Measurements from ENCODE around the gene PDLIM4.

Gene PDLIM4

DNA sequence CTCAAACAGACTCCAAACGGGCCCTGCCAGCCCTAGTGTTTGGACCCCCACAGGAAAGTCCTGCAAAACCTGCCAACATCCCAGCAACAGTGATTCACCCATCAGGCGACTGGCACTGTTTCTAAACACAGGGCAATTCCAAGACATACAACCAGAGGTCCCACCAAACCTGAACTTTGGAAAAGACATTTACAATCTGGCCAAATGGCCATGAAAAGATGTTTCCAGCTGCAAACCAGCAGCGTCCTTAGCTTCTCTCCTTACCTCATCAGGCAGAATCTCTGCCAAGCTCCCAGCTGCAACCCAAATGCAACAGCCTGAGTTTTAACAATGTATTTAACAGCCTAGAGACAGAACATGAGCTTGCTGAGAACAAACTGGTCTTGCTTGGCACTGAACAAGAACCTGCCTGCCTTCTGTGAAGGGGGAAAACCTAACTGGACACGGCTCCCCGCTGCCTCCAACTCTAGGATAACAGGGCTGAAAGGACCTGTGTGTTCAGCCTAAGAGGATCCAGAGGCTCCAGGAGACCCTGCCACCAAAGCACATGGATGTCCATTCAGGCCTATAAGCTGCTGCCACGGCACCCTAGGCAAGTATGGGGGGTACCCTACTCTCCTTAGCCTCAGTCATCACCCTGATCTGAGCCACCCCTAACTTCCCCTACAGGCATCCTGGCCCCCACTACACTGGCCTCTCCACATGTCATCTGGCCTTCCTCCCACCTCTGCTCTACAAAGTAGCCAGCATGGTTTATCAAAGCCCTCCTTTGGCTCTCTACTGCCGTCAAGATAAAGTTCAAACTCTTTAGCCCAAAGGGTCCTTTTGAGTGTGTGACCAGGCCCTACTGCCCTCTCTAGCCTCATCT, 35.5 kb upstream of the PDLIM4 start:
- TF ChIP-seq GATA2 (IDR thresholded peaks at IDR 0.05; ENCODE audit: low read depth, low read length) (no peak), GATA3 (IDR thresholded peaks at IDR 0.05; ENCODE audit: low read depth, low read length) (no peak)

DNA sequence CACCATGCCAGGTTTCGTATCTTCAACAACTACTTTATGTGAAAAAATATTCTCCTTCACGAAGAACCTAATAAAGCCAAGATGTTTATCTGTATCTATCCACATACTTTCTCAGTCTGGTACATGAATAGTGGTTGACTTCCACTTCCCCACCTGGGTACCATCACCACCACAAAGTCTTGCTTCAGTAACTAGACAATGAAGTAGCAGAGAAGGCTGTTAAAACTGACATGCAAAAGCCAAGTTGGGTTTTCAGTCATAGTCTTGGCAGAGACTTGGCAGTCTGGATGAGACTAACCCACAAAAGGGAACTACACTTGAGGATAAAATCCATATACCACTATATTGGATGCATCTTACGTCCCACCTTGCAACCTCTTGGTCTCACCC, 34.9 kb upstream of the PDLIM4 start:
- no peak for TF ChIP-seq GATA3 (IDR thresholded peaks at IDR 0.05; ENCODE audit: low read depth, low read length)
- TF ChIP-seq GATA2 (IDR thresholded peaks at IDR 0.05; ENCODE audit: low read depth, low read length): no peak

DNA sequence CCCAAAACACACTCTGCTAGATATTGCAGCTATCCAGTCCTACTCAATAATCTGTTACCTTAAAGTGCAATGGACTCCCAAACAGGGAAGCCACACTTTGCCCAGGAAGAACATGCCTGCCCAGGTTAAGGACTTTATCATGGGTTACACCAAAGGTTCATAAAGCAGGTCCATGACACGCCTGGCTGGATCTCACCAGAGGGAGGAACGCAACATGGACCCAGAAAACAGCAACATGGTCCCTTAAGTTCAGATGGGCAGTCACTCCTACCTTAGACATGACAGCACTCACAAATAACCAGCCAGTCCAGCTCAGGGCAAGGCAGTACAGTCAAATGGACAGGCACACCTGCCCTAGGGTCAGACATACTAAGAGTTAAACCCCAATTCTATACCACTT, 33.6 kb upstream of the PDLIM4 start:
- no peak for TF ChIP-seq GATA2 (IDR thresholded peaks at IDR 0.05; ENCODE audit: low read depth, low read length)
- TF ChIP-seq GATA3 (IDR thresholded peaks at IDR 0.05; ENCODE audit: low read depth, low read length): no peak

DNA sequence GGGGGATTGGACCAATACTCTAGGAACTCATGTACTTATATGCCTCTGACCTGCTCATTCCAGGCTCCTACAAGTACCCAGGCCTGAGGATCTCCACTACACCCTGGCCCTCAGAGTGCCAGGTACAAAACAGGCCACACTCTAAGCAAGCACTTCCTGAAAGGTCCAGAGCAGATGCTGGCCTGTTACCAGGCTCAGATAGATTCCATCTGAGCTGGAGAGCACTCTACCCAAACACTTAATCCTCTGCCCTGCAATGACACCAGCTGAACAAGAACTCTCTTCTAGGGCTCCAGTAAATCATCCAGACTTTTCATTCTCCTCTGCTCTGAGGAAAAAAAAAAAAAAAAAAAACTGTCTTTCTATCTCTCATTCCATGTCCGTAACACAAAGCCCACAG, 32.8 kb upstream of the PDLIM4 start:
- no peak for TF ChIP-seq GATA3 (IDR thresholded peaks at IDR 0.05; ENCODE audit: low read depth, low read length)
- TF ChIP-seq GATA2 (IDR thresholded peaks at IDR 0.05; ENCODE audit: low read depth, low read length): no peak

DNA sequence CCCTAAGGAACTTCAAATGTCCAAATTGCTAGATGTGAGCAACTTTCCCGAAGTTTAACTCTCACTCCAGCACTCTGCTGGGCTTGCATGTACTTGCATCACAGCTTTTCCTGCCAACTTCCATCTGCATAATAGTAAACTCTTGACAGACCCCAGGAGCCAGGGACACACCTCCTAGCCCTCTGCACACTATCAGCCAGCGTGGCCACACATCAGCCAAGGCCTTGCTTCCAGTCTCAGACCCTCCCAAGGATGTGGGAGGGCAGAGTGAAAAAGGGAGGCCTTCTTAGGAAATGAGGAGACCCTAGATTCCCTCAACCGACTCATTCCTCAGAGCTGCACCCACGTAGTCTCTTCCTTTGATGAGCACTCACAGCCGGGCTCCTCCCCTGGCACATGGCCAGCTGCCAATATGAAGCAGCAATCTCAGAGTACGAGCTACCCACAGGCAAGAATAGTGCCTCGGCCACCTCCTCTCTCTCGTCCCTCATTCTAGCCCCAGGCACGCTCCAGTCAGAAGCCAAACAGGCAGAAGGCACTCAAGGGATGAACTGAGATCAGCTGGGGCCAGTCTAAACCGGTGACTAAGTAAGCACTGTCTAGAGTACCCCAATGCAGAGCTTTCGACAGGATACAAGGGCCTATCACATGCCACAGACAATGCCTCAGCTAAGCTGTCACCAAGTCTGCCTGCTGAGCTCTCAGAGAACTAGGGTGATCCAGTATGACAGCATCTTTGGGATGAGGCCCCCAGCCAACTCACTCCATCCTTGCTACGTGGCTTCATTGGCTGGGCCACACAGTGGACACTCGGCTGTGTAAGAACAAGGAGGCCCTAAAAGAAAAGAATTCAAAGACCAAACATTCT, 32.1 kb upstream of the PDLIM4 start:
- no peak for TF ChIP-seq GATA3 (IDR thresholded peaks at IDR 0.05; ENCODE audit: low read depth, low read length)
- TF ChIP-seq GATA2 (IDR thresholded peaks at IDR 0.05; ENCODE audit: low read depth, low read length): no peak

DNA sequence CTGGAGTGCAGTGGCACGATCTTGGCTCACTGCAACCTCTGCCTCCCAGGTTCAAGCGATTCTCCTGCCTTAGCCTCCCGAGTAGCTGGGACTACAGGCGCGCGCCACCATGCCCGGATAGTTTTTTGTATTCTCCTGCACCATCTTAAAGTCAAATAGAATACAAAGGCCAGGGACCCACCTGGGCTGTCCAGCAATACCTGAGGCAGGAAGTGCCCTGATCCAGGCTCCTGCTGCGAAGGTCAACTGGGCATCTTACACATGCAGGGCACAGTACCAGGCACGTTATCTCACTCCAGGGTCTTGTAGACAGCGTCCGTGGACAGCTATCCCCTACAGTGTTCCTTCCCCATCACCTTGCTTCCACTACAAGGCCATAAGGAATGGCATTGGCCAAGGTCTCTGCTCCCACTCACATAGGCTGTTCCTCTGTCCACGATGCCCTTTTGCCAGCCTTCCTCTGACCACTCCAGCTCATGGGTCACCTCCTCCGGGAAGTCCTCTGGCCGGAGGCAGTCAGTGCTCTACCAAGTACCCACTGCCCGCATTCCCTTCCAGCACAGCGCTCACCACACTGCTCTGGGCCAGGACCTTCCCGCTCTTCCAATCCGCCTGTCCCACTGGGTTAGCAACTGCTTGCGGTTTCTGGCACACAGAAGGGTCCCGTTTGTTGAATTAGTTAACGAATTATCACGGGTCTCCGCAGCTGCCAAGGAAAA, 30.8 kb upstream of the PDLIM4 start:
- TF ChIP-seq GATA2 (IDR thresholded peaks at IDR 0.05; ENCODE audit: low read depth, low read length) (no peak), GATA3 (IDR thresholded peaks at IDR 0.05; ENCODE audit: low read depth, low read length) (no peak)

DNA sequence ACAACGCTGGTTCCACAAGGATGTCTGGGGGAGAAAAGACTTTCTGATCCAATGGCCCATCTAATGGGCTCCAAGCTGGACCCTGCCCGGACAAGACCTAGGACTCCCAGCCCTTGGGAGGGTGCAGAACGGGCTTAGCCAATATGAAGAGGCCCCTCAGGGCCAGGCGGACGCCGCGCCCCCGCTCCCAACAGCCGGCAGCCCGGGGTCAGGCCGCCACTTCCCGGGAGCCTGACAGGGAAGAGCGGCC, 30.3 kb upstream of the PDLIM4 start:
- TF ChIP-seq GATA3 (IDR thresholded peaks at IDR 0.05; ENCODE audit: low read depth, low read length): no peak
- no peak for TF ChIP-seq GATA2 (IDR thresholded peaks at IDR 0.05; ENCODE audit: low read depth, low read length)

DNA sequence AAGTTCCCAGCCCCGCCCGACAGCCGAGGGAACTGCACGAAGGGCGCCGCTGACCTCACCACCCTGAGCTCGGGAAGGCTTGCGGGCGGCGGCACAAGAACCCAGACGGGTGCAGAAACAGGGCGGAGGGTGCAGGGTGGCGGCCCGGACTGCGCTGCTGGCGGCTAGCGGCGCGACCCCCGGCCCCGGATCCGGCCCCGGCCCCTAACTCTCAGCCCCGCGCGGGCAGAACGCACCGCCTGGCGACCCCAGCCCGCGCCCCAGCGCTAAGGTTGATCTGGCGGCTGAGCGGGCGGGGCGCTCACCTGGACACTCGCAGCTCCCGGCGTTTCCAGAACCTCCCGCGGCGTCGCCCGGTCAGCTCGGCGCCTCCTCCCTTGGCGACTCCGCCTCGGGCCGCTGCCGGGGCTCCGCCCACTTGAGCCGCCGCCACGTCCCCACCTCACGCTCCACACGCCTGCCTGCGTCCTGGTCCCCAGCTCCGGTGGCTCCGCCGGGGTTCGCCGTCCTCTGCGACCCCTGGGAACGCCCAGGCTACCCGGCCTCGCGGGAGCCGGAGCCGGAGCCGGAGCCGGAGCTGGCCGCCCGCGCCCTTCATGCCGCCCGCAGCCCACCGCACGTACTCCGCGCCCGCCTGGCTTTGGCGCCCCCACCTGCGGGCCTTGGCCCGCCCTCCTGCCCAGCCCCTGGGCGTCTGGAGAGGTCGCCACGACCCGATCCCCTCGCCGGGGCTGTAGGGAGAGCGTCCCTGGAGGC, 29.8 kb upstream of the PDLIM4 start, which contains the start of gene P4HA2:
Gene P4HA2, minus strand, starts transcription at position 369 of the 756 bp plus-strand sequence. CDS start 9,227 bp downstream, outside the sequence.
- TF ChIP-seq GATA2 (IDR thresholded peaks at IDR 0.05; ENCODE audit: low read depth, low read length) (no peak), GATA3 (IDR thresholded peaks at IDR 0.05; ENCODE audit: low read depth, low read length) (no peak)

DNA sequence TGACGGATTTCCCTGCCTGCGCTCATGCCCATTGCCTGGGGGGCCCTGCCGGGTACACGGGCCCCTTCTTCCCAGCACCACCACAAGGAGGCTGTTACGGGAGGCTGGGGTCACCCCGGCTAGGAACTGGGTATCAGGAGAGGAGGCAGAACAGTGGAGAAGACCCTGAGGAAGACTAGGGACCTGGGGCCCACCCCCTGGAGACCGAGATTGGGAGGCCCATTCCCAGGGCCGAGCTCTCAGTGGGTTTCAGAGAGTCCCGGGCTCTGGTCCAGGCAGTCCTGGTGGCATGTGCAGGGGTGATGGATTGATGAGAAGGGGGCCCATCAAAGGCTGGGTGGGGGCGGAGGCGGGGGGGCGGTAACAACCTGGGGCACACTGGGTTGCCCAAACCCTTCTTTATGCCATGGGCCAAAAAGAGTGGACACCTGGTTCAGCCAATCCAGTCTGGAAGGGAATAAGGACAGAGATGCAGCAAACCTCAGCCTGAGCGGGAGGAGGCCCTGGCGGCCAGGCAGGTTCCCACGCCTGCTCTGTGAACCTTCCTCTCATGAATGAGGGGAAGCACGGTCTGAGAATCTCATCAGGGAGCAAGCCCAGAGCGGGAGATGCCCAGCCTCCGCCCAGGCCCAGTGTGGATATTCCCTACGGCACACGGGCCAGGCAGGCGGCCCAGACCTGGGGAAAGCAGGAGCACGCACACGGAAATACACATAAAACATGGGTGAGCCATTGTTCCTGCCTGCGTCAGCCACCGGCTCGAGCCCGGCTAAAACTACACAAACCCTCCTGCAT, 29.1 kb upstream of the PDLIM4 start:
- no peak for TF ChIP-seq GATA3 (IDR thresholded peaks at IDR 0.05; ENCODE audit: low read depth, low read length)
- TF ChIP-seq GATA2 (IDR thresholded peaks at IDR 0.05; ENCODE audit: low read depth, low read length): no peak

DNA sequence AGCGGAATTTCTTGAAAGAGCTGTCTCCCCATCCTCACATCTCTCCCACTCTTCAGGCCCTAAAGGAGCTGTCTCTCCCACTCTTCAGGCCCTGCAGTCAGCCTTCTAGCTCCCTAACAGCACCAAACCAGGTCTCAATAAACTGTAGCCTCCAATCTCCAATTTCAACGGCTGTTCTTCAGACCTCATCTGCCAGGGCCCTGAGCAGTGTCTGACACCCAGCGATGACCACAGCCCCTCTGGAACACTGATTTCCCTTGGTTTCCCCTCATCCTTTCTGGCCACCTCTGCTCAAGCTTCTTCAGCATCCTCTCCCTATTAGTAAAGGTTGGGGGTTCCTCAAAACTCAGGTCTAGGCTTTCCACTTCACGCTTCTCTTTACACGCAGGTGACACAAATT, 28.3 kb upstream of the PDLIM4 start:
- TF ChIP-seq GATA2 (IDR thresholded peaks at IDR 0.05; ENCODE audit: low read depth, low read length): no peak

DNA sequence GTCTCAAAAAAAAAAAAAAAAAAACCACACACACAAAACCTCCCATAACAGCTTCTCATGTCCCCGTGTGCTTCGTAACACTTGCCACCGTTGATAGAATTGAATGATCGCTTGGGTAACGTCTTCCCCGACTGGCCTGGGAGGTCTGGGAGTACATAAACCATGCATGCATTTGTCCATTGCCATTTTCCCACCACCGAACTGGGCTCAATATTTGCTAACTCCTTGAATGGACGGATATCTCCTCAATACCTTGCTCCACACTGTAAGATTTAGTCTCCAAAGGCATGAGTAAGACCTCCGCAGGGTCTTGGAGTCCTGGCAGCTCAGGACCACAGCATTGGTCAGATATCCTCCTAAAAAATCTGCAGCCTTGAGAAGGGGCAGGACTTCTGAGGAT, 26.6 kb upstream of the PDLIM4 start:
- TF ChIP-seq GATA2 (IDR thresholded peaks at IDR 0.05; ENCODE audit: low read depth, low read length): no peak
- TF ChIP-seq GATA3 (IDR thresholded peaks at IDR 0.05; ENCODE audit: low read depth, low read length): no peak

DNA sequence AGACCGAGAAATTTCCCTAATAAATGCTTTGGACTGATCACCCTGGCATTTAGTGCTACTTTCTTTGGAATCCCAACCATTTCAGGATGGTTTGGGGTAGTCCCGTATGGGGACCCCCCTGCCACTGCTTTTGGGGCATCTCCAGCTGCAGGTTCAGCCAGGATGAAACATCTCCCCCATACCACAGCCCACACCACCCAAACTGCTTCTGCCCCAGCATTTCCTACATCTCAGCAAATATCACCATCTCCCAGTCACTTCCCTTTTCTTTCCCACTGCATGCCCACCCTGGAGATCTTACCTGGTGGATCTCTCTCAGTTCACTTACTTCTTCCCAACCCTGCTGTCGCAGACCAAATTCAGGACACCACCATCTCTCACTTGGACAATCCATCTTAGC, 25.0 kb upstream of the PDLIM4 start:
- TF ChIP-seq GATA3 (IDR thresholded peaks at IDR 0.05; ENCODE audit: low read depth, low read length): no peak
- no peak for TF ChIP-seq GATA2 (IDR thresholded peaks at IDR 0.05; ENCODE audit: low read depth, low read length)

DNA sequence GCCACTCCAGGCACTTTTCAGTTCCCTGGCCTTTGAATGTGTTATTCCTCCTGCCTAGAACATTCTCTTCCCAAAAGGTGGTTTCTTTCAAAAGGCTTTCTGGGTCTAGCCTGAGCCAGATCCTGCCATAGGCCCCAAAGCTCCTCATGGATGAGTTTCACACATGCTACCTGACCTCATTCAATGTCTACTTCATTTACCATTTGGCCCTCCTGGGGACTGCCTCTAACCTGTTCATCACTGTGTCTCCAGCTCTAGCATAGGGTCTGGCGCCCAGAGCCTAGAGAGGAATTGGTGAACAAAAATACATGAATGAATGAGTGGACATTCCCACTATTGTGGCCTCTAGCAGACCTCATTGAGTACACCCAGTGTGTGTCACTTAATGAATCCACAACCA, 24.4 kb upstream of the PDLIM4 start:
- TF ChIP-seq GATA2 (IDR thresholded peaks at IDR 0.05; ENCODE audit: low read depth, low read length): no peak
- no peak for TF ChIP-seq GATA3 (IDR thresholded peaks at IDR 0.05; ENCODE audit: low read depth, low read length)
